ENCODE data around the gene FILIP1.

The FILIP1 gene

GRCh38 chr6:75272145-75272840, 221.3 kb downstream of the FILIP1 start:
- H3K4me3 ChIP-seq (ENCODE audit: low read depth, low read length): no peak overlapping the region
- in situ Hi-C loops (cut with HindIII; ENCODE audit: low sequenced_read_pairs): no loop called here
- DNase-seq (ENCODE audit: low read depth, low spot score): peak; percentile 53
- no peak for TF ChIP-seq CTCF (IDR thresholded peaks at IDR 0.05; ENCODE audit: low read depth, low read length)

DNA sequence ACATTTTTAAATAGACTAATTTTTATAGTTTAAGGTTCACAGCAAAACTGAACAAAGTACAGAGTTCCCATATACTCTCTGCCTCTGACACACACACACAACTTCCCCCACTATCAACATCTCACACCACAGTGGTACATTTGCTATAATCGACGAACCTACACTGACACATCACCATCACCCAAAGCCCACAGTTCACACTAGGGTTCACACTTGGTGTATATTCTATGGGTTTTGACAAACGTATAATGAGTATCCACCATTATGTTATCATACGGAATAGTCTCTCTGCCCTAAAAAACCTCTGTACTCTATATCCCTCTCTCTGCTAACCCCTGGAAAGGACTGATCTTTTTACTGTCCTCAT, 224.6 kb downstream of the FILIP1 start:
- no peak for DNase-seq (ENCODE audit: low read depth, low spot score)
- in situ Hi-C loops (cut with HindIII; ENCODE audit: low sequenced_read_pairs): no loop called here
- TF ChIP-seq CTCF (IDR thresholded peaks at IDR 0.05; ENCODE audit: low read depth, low read length): no peak

DNA sequence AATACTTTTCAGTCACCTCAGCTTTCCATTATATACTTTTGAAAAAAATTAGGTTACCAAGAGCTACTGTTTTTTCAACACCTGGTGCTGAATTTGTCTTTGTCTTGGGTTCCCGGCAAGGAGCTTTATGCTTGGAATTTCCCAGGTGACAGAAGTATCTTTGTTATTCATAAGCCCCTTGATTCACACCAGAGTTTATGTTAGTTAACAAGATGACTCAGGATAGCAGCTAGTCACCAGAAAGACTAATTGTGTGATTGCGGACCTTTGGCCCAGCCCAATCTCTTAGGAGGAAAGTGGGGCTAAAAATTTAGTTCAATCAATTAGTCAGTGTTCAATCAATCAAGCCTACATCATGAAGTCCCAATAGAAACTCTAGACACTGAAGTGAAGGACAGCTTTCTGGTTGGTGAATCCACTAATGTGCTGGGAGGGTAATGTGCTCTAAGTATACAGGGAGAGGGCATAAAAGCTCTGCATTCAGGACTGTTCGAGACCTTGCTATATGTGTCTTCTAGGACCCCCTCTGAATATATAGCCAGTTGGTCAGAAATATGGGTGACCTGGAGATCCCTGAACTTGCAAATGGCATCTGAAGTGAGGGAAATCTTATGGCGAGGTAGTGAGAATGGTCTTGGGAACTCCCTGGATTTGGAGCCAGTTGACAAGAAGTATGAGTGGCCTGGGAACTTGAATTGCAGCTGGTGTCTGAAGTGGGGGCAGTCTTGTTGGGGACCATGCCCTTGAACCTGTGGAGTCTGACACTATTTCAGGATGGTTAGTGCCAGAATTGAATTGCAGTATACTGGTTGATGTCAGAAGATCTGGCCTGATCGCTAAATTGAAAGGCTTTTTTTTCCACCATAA, 225.2 kb downstream of the FILIP1 start:
- DNase-seq (ENCODE audit: low read depth, low spot score): no peak
- no peak for TF ChIP-seq CTCF (IDR thresholded peaks at IDR 0.05; ENCODE audit: low read depth, low read length)
- in situ Hi-C loops (cut with HindIII; ENCODE audit: low sequenced_read_pairs): no loop called here
- no peak overlapping the region for H3K4me3 ChIP-seq (ENCODE audit: low read depth, low read length)

More for the DNA sequence above, 224.6 kb downstream of the FILIP1 start:
- H3K4me3 ChIP-seq (ENCODE audit: low read depth, low read length): no peak overlapping the region

DNA sequence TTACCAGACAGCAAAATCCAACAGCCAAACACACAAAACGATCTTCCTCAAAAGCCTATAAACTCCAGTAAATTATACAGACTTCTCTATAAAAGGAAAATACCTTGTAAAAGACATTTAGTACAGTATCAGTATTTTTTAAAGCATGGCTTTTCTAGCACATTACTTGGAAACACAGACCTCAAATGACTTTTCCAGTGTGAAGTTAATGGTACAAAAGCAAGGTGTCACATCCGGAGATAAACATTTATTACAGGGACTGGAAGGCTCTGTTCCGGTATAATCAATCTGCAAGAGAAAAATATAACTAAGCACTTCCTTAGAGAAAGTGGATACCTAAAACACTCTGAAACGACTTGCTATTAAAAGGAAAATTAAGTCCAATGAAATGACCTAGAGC, 226.1 kb downstream of the FILIP1 start:
- in situ Hi-C loops (cut with HindIII; ENCODE audit: low sequenced_read_pairs): no loop called here
- DNase-seq (ENCODE audit: low read depth, low spot score): no peak
- no peak for TF ChIP-seq CTCF (IDR thresholded peaks at IDR 0.05; ENCODE audit: low read depth, low read length)
- H3K4me3 ChIP-seq (ENCODE audit: low read depth, low read length): no peak overlapping the region

GRCh38 chr6:75266716-75267291, 226.8 kb downstream of the FILIP1 start:
- in situ Hi-C loops (cut with HindIII; ENCODE audit: low sequenced_read_pairs): no loop called here
- no peak overlapping the region for H3K4me3 ChIP-seq (ENCODE audit: low read depth, low read length)
- peak; percentile 79 for TF ChIP-seq CTCF (IDR thresholded peaks at IDR 0.05; ENCODE audit: low read depth, low read length)
- DNase-seq (ENCODE audit: low read depth, low spot score): peak; percentile 65

GRCh38 chr6:75263401-75263750, 230.2 kb downstream of the FILIP1 start:
- TF ChIP-seq CTCF (IDR thresholded peaks at IDR 0.05; ENCODE audit: low read depth, low read length): no peak
- DNase-seq (ENCODE audit: low read depth, low spot score): no peak
- no peak overlapping the region for H3K4me3 ChIP-seq (ENCODE audit: low read depth, low read length)
- in situ Hi-C loops (cut with HindIII; ENCODE audit: low sequenced_read_pairs): no loop called here

All from astrocyte of the spinal cord (primary cell).